Measurements from ENCODE around the gene ESRRB.

The ESRRB gene

GRCh38 chr14:76538648-76539008, 162.7 kb downstream of the ESRRB start:
- peaks cover 0 to 5% of the 10 kb centered on the region in 2 donors for H3K4me1 ChIP-seq (ENCODE audit: control insufficient read depth in 2 of 2, insufficient read depth in 1 of 2, low read depth in 1 of 2, low read length in 2 of 2)
- H3K9me3 ChIP-seq (replicated peaks in 1 of 2; ENCODE audit: control insufficient read depth in 2 of 2, insufficient read depth in 1 of 2, low read depth in 1 of 2, low read length in 2 of 2), result no peaks in the 10 kb centered on the region
- no peak overlapping the region for H3K9ac ChIP-seq (ENCODE audit: low read depth, low read length, poor library complexity)
- H4K91ac ChIP-seq (ENCODE audit: low read depth, low read length, poor library complexity), result no peak overlapping the region
- no peak overlapping the region for H2AK5ac ChIP-seq (ENCODE audit: low read depth, low read length)
- H2AFZ ChIP-seq (ENCODE audit: low read length), result no peak overlapping the region
- H4K8ac ChIP-seq (ENCODE audit: low read depth, low read length), result no peak overlapping the region
- no peak overlapping the region for H2BK5ac ChIP-seq (ENCODE audit: low read length)
- H3K4me2 ChIP-seq (ENCODE audit: insufficient read depth, low read length, poor library complexity, severe bottlenecking), result no peak overlapping the region
- no peak overlapping the region for H2BK120ac ChIP-seq (ENCODE audit: low read depth, low read length)
- no peak overlapping the region for H3K14ac ChIP-seq (ENCODE audit: low read length)
- H3K23ac ChIP-seq (ENCODE audit: low read depth, low read length, poor library complexity), result no peak overlapping the region
- H3K36me3 ChIP-seq (replicated peaks in 1 of 2; ENCODE audit: control insufficient read depth in 2 of 2, insufficient read depth in 2 of 2, low read length in 2 of 2), result no peaks in the 10 kb centered on the region
- no peak overlapping the region for H3K4me3 ChIP-seq (ENCODE audit: low read length in 2 of 2)
- H3K27ac ChIP-seq (replicated peaks; ENCODE audit: low read length), result no peak overlapping the region
- no peak overlapping the region for H3K18ac ChIP-seq (ENCODE audit: low read length)
- no peak overlapping the region for H2BK15ac ChIP-seq (ENCODE audit: low read length)
- no peak overlapping the region for H2BK12ac ChIP-seq (ENCODE audit: low read length)
- H3K27me3 ChIP-seq (ENCODE audit: control insufficient read depth in 3 of 3, insufficient read depth in 3 of 3, low read depth in 1 of 3, low read length in 3 of 3), result peaks cover 0 to 2% (median 0%) of the 10 kb centered on the region in 3 experiments
- no CpG with 5 or more reads among the region's 1 CpG for WGBS, 2 donors (ENCODE audit: extremely low coverage in 2 of 2, insufficient read length in 2 of 2, insufficient replicate concordance in 1 of 2)
- DNase-seq (ENCODE audit: low spot score), result no peak
- no peak overlapping the region for H3K4ac ChIP-seq (ENCODE audit: low read length)
- H3K79me1 ChIP-seq (ENCODE audit: low read depth, low read length), result no peaks in the 10 kb centered on the region

GRCh38 chr14:76539130-76539529, 163.2 kb downstream of the ESRRB start:
- H2AK5ac ChIP-seq (ENCODE audit: low read depth, low read length), result no peak overlapping the region
- H3K27me3 ChIP-seq (ENCODE audit: control insufficient read depth in 3 of 3, insufficient read depth in 3 of 3, low read depth in 1 of 3, low read length in 3 of 3), result peaks cover 0 to 2% (median 0%) of the 10 kb centered on the region in 3 experiments
- H2BK5ac ChIP-seq (ENCODE audit: low read length), result no peak overlapping the region
- no peaks in the 10 kb centered on the region for H3K9me3 ChIP-seq (replicated peaks in 1 of 2; ENCODE audit: control insufficient read depth in 2 of 2, insufficient read depth in 1 of 2, low read depth in 1 of 2, low read length in 2 of 2)
- H3K4ac ChIP-seq (ENCODE audit: low read length), result no peak overlapping the region
- H2AFZ ChIP-seq (ENCODE audit: low read length), result no peak overlapping the region
- H2BK120ac ChIP-seq (ENCODE audit: low read depth, low read length), result no peak overlapping the region
- H3K79me1 ChIP-seq (ENCODE audit: low read depth, low read length), result no peaks in the 10 kb centered on the region
- no peak overlapping the region for H3K4me2 ChIP-seq (ENCODE audit: insufficient read depth, low read length, poor library complexity, severe bottlenecking)
- H3K9ac ChIP-seq (ENCODE audit: low read depth, low read length, poor library complexity), result no peak overlapping the region
- no peak for DNase-seq (ENCODE audit: low spot score)
- H4K91ac ChIP-seq (ENCODE audit: low read depth, low read length, poor library complexity), result no peak overlapping the region
- no peak overlapping the region for H4K8ac ChIP-seq (ENCODE audit: low read depth, low read length)
- no peak overlapping the region for H3K4me3 ChIP-seq (ENCODE audit: low read length in 2 of 2)
- H3K14ac ChIP-seq (ENCODE audit: low read length), result no peak overlapping the region
- peaks cover 0 to 5% of the 10 kb centered on the region in 2 donors for H3K4me1 ChIP-seq (ENCODE audit: control insufficient read depth in 2 of 2, insufficient read depth in 1 of 2, low read depth in 1 of 2, low read length in 2 of 2)
- no peak overlapping the region for H2BK15ac ChIP-seq (ENCODE audit: low read length)
- no peak overlapping the region for H3K18ac ChIP-seq (ENCODE audit: low read length)
- no peaks in the 10 kb centered on the region for H3K36me3 ChIP-seq (replicated peaks in 1 of 2; ENCODE audit: control insufficient read depth in 2 of 2, insufficient read depth in 2 of 2, low read length in 2 of 2)
- no peak overlapping the region for H2BK12ac ChIP-seq (ENCODE audit: low read length)
- H3K23ac ChIP-seq (ENCODE audit: low read depth, low read length, poor library complexity), result no peak overlapping the region
- no peak overlapping the region for H3K27ac ChIP-seq (replicated peaks; ENCODE audit: low read length)

GRCh38 chr14:76541594-76542219, 165.8 kb downstream of the ESRRB start:
- Histone ChIP-seq H3K18ac (ENCODE audit: low read length) (no peak overlapping the region), H3K4me2 (ENCODE audit: insufficient read depth, low read length, poor library complexity, severe bottlenecking) (no peak overlapping the region), H3K36me3 (replicated peaks in 1 of 2; ENCODE audit: control insufficient read depth in 2 of 2, insufficient read depth in 2 of 2, low read length in 2 of 2) (no peaks in the 10 kb centered on the region), H2BK12ac (ENCODE audit: low read length) (no peak overlapping the region), H3K79me1 (ENCODE audit: low read depth, low read length) (no peaks in the 10 kb centered on the region), H3K27ac (replicated peaks; ENCODE audit: low read length) (no peak overlapping the region), H3K4me1 (ENCODE audit: control insufficient read depth in 2 of 2, insufficient read depth in 1 of 2, low read depth in 1 of 2, low read length in 2 of 2) (peaks cover 0 to 5% of the 10 kb centered on the region in 2 donors), H2AFZ (ENCODE audit: low read length) (no peak overlapping the region), H3K9ac (ENCODE audit: low read depth, low read length, poor library complexity) (no peak overlapping the region), H3K27me3 (ENCODE audit: control insufficient read depth in 3 of 3, insufficient read depth in 3 of 3, low read depth in 1 of 3, low read length in 3 of 3) (peaks cover 0 to 2% (median 0%) of the 10 kb centered on the region in 3 experiments), H3K14ac (ENCODE audit: low read length) (no peak overlapping the region), H4K8ac (ENCODE audit: low read depth, low read length) (no peak overlapping the region), H2BK120ac (ENCODE audit: low read depth, low read length) (no peak overlapping the region), H3K4ac (ENCODE audit: low read length) (no peak overlapping the region), H2AK5ac (ENCODE audit: low read depth, low read length) (no peak overlapping the region), H3K23ac (ENCODE audit: low read depth, low read length, poor library complexity) (no peak overlapping the region), H2BK5ac (ENCODE audit: low read length) (no peak overlapping the region), H3K9me3 (replicated peaks in 1 of 2; ENCODE audit: control insufficient read depth in 2 of 2, insufficient read depth in 1 of 2, low read depth in 1 of 2, low read length in 2 of 2) (no peaks in the 10 kb centered on the region), H4K91ac (ENCODE audit: low read depth, low read length, poor library complexity) (no peak overlapping the region), H3K4me3 (ENCODE audit: low read length in 2 of 2) (no peak overlapping the region), H2BK15ac (ENCODE audit: low read length) (no peak overlapping the region)
- DNase-seq (ENCODE audit: low spot score), result no peak
- no CpG with 5 or more reads among the region's 10 CpGs for WGBS, 2 donors (ENCODE audit: extremely low coverage in 2 of 2, insufficient read length in 2 of 2, insufficient replicate concordance in 1 of 2)

GRCh38 chr14:76546426-76547221, 170.7 kb downstream of the ESRRB start:
- Histone ChIP-seq H2AFZ (ENCODE audit: low read length) (peak overlapping the region; percentile 50), H3K79me1 (ENCODE audit: low read depth, low read length) (no peaks in the 10 kb centered on the region), H2BK5ac (ENCODE audit: low read length) (no peak overlapping the region), H2AK5ac (ENCODE audit: low read depth, low read length) (peak overlapping the region; percentile 57), H3K4ac (ENCODE audit: low read length) (no peak overlapping the region), H4K91ac (ENCODE audit: low read depth, low read length, poor library complexity) (no peak overlapping the region), H3K14ac (ENCODE audit: low read length) (no peak overlapping the region), H3K18ac (ENCODE audit: low read length) (no peak overlapping the region), H2BK120ac (ENCODE audit: low read depth, low read length) (no peak overlapping the region), H3K27me3 (ENCODE audit: control insufficient read depth in 3 of 3, insufficient read depth in 3 of 3, low read depth in 1 of 3, low read length in 3 of 3) (peaks cover 0 to under 1% (median 0%) of the 10 kb centered on the region in 3 experiments), H4K8ac (ENCODE audit: low read depth, low read length) (no peak overlapping the region), H2BK12ac (ENCODE audit: low read length) (no peak overlapping the region), H3K9ac (ENCODE audit: low read depth, low read length, poor library complexity) (no peak overlapping the region), H3K36me3 (replicated peaks in 1 of 2; ENCODE audit: control insufficient read depth in 2 of 2, insufficient read depth in 2 of 2, low read length in 2 of 2) (no peaks in the 10 kb centered on the region), H2BK15ac (ENCODE audit: low read length) (no peak overlapping the region), H3K4me2 (ENCODE audit: insufficient read depth, low read length, poor library complexity, severe bottlenecking) (no peak overlapping the region), H3K27ac (replicated peaks; ENCODE audit: low read length) (no peak overlapping the region), H3K9me3 (replicated peaks in 1 of 2; ENCODE audit: control insufficient read depth in 2 of 2, insufficient read depth in 1 of 2, low read depth in 1 of 2, low read length in 2 of 2) (no peaks in the 10 kb centered on the region), H3K4me1 (ENCODE audit: control insufficient read depth in 2 of 2, insufficient read depth in 1 of 2, low read depth in 1 of 2, low read length in 2 of 2) (peaks cover 0 to 9% of the 10 kb centered on the region in 2 donors), H3K23ac (ENCODE audit: low read depth, low read length, poor library complexity) (peak overlapping the region; percentile 3), H3K4me3 (ENCODE audit: low read length in 2 of 2) (no peak overlapping the region)
- peak; percentile 73 for DNase-seq (ENCODE audit: low spot score)
- WGBS, 2 donors (ENCODE audit: extremely low coverage in 2 of 2, insufficient read length in 2 of 2, insufficient replicate concordance in 1 of 2), result no CpG with 5 or more reads among the region's 10 CpGs
